ENCODE data around the gene ZNF783. TPM values are rescaled to one million over a fixed set of nuclear protein-coding genes. Genes with fewer than 3 reads are reported as not detected.

ZNF783 gene
- total RNA-seq, 1 donor, result 13.4 TPM

- no peak for TF ChIP-seq CTCF (IDR thresholded peaks at IDR 0.05; ENCODE audit: extremely low read depth, low read depth, low read length)
- H3K9me3 ChIP-seq (ENCODE audit: low read depth, low read length), result no peaks in the 10 kb centered on the region
- H3K4me2 ChIP-seq (ENCODE audit: insufficient read depth, low read length), result no peak overlapping the region
- H3K36me3 ChIP-seq (ENCODE audit: insufficient read depth, low read length), result peaks cover 37% of the 10 kb centered on the region
- no peak overlapping the region for H2AFZ ChIP-seq (ENCODE audit: low read length)
- H3K27me3 ChIP-seq (ENCODE audit: insufficient read depth, low read length), result no peaks in the 10 kb centered on the region
- peak; percentile 6 for DNase-seq (ENCODE audit: insufficient read length, low spot score, missing footprints)
- H4K20me1 ChIP-seq (ENCODE audit: insufficient read depth, low read length), result peaks cover 6% of the 10 kb centered on the region
- peaks cover 18% of the 10 kb centered on the region for H3K79me2 ChIP-seq (ENCODE audit: insufficient read depth, low read length)
- H3K4me1 ChIP-seq (ENCODE audit: insufficient read depth, low read length), result no peaks in the 10 kb centered on the region
- no peak overlapping the region for H3K4me3 ChIP-seq (ENCODE audit: insufficient read depth, low read length)
- H3K27ac ChIP-seq (ENCODE audit: low read depth, low read length), result no peak overlapping the region
Measured at GRCh38 chr7:149252378-149252777, 9.6 kb upstream of the ZNF783 start.

GRCh38 chr7:149253665-149254064 is 8.3 kb upstream of the ZNF783 start:
- TF ChIP-seq CTCF (IDR thresholded peaks at IDR 0.05; ENCODE audit: extremely low read depth, low read depth, low read length), result no peak

GRCh38 chr7:149254181-149254858 is 7.7 kb upstream of the ZNF783 start:
- peaks cover 6% of the 10 kb centered on the region for H3K79me2 ChIP-seq (ENCODE audit: insufficient read depth, low read length)
- TF ChIP-seq CTCF (IDR thresholded peaks at IDR 0.05; ENCODE audit: extremely low read depth, low read depth, low read length), result no peak
- no peak for DNase-seq (ENCODE audit: insufficient read length, low spot score, missing footprints)

More at GRCh38 chr7:149253665-149254064, 8.3 kb upstream of the ZNF783 start:
- H3K36me3 ChIP-seq (ENCODE audit: insufficient read depth, low read length), result peaks cover 37% of the 10 kb centered on the region
- H3K4me1 ChIP-seq (ENCODE audit: insufficient read depth, low read length), result no peaks in the 10 kb centered on the region
- no peak overlapping the region for H3K4me2 ChIP-seq (ENCODE audit: insufficient read depth, low read length)
- no peaks in the 10 kb centered on the region for H3K27me3 ChIP-seq (ENCODE audit: insufficient read depth, low read length)
- no peak overlapping the region for H2AFZ ChIP-seq (ENCODE audit: low read length)
- H4K20me1 ChIP-seq (ENCODE audit: insufficient read depth, low read length), result no peaks in the 10 kb centered on the region
- H3K79me2 ChIP-seq (ENCODE audit: insufficient read depth, low read length), result peaks cover 6% of the 10 kb centered on the region
- DNase-seq (ENCODE audit: insufficient read length, low spot score, missing footprints), result peak; percentile 53
- no peaks in the 10 kb centered on the region for H3K9me3 ChIP-seq (ENCODE audit: low read depth, low read length)
- H3K4me3 ChIP-seq (ENCODE audit: insufficient read depth, low read length), result no peak overlapping the region
- no peak overlapping the region for H3K27ac ChIP-seq (ENCODE audit: low read depth, low read length)

GRCh38 chr7:149255174-149255573 is 6.8 kb upstream of the ZNF783 start:
- no peak overlapping the region for H3K4me3 ChIP-seq (ENCODE audit: insufficient read depth, low read length)
- DNase-seq (ENCODE audit: insufficient read length, low spot score, missing footprints), result no peak
- H3K4me2 ChIP-seq (ENCODE audit: insufficient read depth, low read length), result no peak overlapping the region
- H2AFZ ChIP-seq (ENCODE audit: low read length), result no peak overlapping the region
- no peaks in the 10 kb centered on the region for H3K4me1 ChIP-seq (ENCODE audit: insufficient read depth, low read length)
- no peaks in the 10 kb centered on the region for H3K27me3 ChIP-seq (ENCODE audit: insufficient read depth, low read length)
- TF ChIP-seq CTCF (IDR thresholded peaks at IDR 0.05; ENCODE audit: extremely low read depth, low read depth, low read length), result no peak
- H3K36me3 ChIP-seq (ENCODE audit: insufficient read depth, low read length), result peaks cover 37% of the 10 kb centered on the region
- no peaks in the 10 kb centered on the region for H4K20me1 ChIP-seq (ENCODE audit: insufficient read depth, low read length)
- H3K9me3 ChIP-seq (ENCODE audit: low read depth, low read length), result no peaks in the 10 kb centered on the region
- H3K79me2 ChIP-seq (ENCODE audit: insufficient read depth, low read length), result peaks cover under 1% of the 10 kb centered on the region
- H3K27ac ChIP-seq (ENCODE audit: low read depth, low read length), result no peak overlapping the region

More at GRCh38 chr7:149254181-149254858, 7.7 kb upstream of the ZNF783 start:
- Histone ChIP-seq H3K27me3 (ENCODE audit: insufficient read depth, low read length) (no peaks in the 10 kb centered on the region), H2AFZ (ENCODE audit: low read length) (no peak overlapping the region), H3K27ac (ENCODE audit: low read depth, low read length) (no peak overlapping the region), H3K36me3 (ENCODE audit: insufficient read depth, low read length) (peaks cover 37% of the 10 kb centered on the region), H3K4me2 (ENCODE audit: insufficient read depth, low read length) (no peak overlapping the region), H3K4me1 (ENCODE audit: insufficient read depth, low read length) (no peaks in the 10 kb centered on the region), H3K4me3 (ENCODE audit: insufficient read depth, low read length) (no peak overlapping the region), H4K20me1 (ENCODE audit: insufficient read depth, low read length) (no peaks in the 10 kb centered on the region), H3K9me3 (ENCODE audit: low read depth, low read length) (no peaks in the 10 kb centered on the region)

Data from osteoblast (primary cell).